GM18867 (cell line): ENCODE data around the gene ZNF554.
"Not testable (repeated sequence)": the region's sequence is repeated elsewhere in the genome, so short reads cannot be mapped to it uniquely, and the experiment has no call there.

Source experiments
- ATAC-seq: cut with Tn5 transposase; IDR thresholded peaks from one replicate; pipeline ENCODE4 v1.9.1; 2021; ENCODE audit warnings: mild to moderate bottlenecking, moderate library complexity; ENCODE audit not compliant: unreplicated experiment

The ZNF554 gene

GRCh38 chr19:2790557-2791271 is 29.0 kb upstream of the ZNF554 start:
- ATAC-seq, result no peak

- no peak for ATAC-seq
Measured at GRCh38 chr19:2791440-2791839, 28.2 kb upstream of the ZNF554 start.

GRCh38 chr19:2791876-2792275 is 27.8 kb upstream of the ZNF554 start:
- no peak for ATAC-seq

- ATAC-seq, result not testable (repeated sequence)
Measured at GRCh38 chr19:2792666-2793065, 27.0 kb upstream of the ZNF554 start.

- ATAC-seq, result no peak
Measured at GRCh38 chr19:2793126-2793525, 26.5 kb upstream of the ZNF554 start.

GRCh38 chr19:2793577-2793976 is 26.1 kb upstream of the ZNF554 start:
- no peak for ATAC-seq

GRCh38 chr19:2795827-2796658 is 23.6 kb upstream of the ZNF554 start:
- no peak for ATAC-seq

- no peak for ATAC-seq
Measured at GRCh38 chr19:2796659-2797266, 22.9 kb upstream of the ZNF554 start.

GRCh38 chr19:2797280-2797679 is 22.4 kb upstream of the ZNF554 start:
- no peak for ATAC-seq

- ATAC-seq, result no peak
Measured at GRCh38 chr19:2798158-2798685, 21.4 kb upstream of the ZNF554 start.

GRCh38 chr19:2798733-2799132 is 20.9 kb upstream of the ZNF554 start:
- ATAC-seq, result no peak

- no peak for ATAC-seq
Measured at GRCh38 chr19:2799273-2800020, 20.2 kb upstream of the ZNF554 start.

- ATAC-seq, result no peak
Measured at GRCh38 chr19:2800506-2800905, 19.2 kb upstream of the ZNF554 start.

GRCh38 chr19:2802826-2803225 is 16.8 kb upstream of the ZNF554 start:
- ATAC-seq, result no peak

- ATAC-seq, result no peak
Measured at GRCh38 chr19:2803486-2804155, 16.0 kb upstream of the ZNF554 start.

GRCh38 chr19:2804156-2805004 is 15.3 kb upstream of the ZNF554 start:
- ATAC-seq, result no peak

GRCh38 chr19:2805261-2805900 is 14.3 kb upstream of the ZNF554 start:
- no peak for ATAC-seq

GRCh38 chr19:2805991-2806649 is 13.5 kb upstream of the ZNF554 start:
- ATAC-seq, result no peak
